ENCODE measurements around the gene OSBPL2. TPM values are rescaled to one million over a fixed set of nuclear protein-coding genes. Genes with fewer than 3 reads are reported as not detected.

The OSBPL2 gene
- polyA plus RNA-seq, 1 donor, result 35.7 TPM

- DNase-seq, result no peak
- H3K36me3 ChIP-seq (ENCODE audit: control insufficient read depth, insufficient read depth, low read length), result peaks cover 1% of the 10 kb centered on the region
- no peak overlapping the region for H3K4me3 ChIP-seq (ENCODE audit: low read length)
- no peaks in the 10 kb centered on the region for H3K27me3 ChIP-seq (ENCODE audit: control insufficient read depth, insufficient read depth, low read length)
- H3K9me3 ChIP-seq (ENCODE audit: control insufficient read depth, low read depth, low read length), result no peaks in the 10 kb centered on the region
- WGBS (ENCODE audit: insufficient coverage, low lambda C conversion rate), result no CpG with 5 or more reads among the region's 9 CpGs
- peaks cover 9% of the 10 kb centered on the region for H3K4me1 ChIP-seq (ENCODE audit: control insufficient read depth, insufficient read depth, low read length)
- no peak overlapping the region for H3K27ac ChIP-seq (ENCODE audit: low read length)
Measured at GRCh38 chr20:62235777-62236157, 2.6 kb upstream of the OSBPL2 start.

GRCh38 chr20:62236200-62236599 is 2.1 kb upstream of the OSBPL2 start:
- no peak for DNase-seq
- peaks cover 9% of the 10 kb centered on the region for H3K4me1 ChIP-seq (ENCODE audit: control insufficient read depth, insufficient read depth, low read length)
- H3K27ac ChIP-seq (ENCODE audit: low read length), result no peak overlapping the region
- peaks cover 4% of the 10 kb centered on the region for H3K36me3 ChIP-seq (ENCODE audit: control insufficient read depth, insufficient read depth, low read length)
- no peaks in the 10 kb centered on the region for H3K9me3 ChIP-seq (ENCODE audit: control insufficient read depth, low read depth, low read length)
- WGBS (ENCODE audit: insufficient coverage, low lambda C conversion rate), result no CpG with 5 or more reads among the region's 6 CpGs
- no peaks in the 10 kb centered on the region for H3K27me3 ChIP-seq (ENCODE audit: control insufficient read depth, insufficient read depth, low read length)
- no peak overlapping the region for H3K4me3 ChIP-seq (ENCODE audit: low read length)

DNA sequence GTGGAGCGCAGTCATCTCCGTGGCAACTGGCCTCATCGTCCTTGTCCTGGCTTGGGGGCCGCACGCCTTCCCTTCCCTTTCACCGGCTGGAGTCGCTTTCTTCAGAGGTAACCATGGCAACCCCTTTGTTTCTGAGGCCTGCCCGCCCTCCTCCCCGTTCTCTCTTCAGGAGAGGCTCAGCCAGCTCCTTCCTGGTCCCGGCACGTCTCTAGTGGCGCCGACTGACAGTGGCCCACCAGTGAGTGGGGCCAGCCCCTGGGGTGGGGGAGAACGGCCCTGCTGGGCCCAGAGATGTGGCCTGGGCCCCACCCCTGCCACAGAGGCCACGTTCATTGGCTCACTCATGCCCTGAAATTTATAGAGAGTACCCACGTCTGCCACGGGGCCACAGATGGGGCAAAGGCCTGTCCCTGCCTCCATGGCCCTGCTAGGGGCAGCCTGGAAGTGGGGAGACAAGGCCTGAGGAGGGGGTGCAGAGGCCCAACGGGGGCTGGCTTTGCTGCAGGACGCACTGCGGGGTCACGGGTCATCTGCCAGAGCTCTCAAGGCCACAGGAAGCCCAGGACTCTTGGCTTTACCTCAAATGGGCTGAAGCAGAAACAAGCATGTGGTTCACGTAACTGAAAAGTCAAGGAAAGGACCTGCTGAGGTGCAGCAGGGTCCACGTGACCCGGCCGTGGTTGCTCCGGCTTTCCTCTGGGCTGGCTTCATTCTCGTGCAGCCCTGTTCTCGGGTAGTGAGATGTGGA is 1.4 kb upstream of the OSBPL2 start:
- Histone ChIP-seq H3K4me3 (ENCODE audit: low read length) (no peak overlapping the region), H3K4me1 (ENCODE audit: control insufficient read depth, insufficient read depth, low read length) (peaks cover 13% of the 10 kb centered on the region), H3K9me3 (ENCODE audit: control insufficient read depth, low read depth, low read length) (no peaks in the 10 kb centered on the region), H3K36me3 (ENCODE audit: control insufficient read depth, insufficient read depth, low read length) (peaks cover 8% of the 10 kb centered on the region), H3K27me3 (ENCODE audit: control insufficient read depth, insufficient read depth, low read length) (no peaks in the 10 kb centered on the region), H3K27ac (ENCODE audit: low read length) (no peak overlapping the region)
- no CpG with 5 or more reads among the region's 28 CpGs for WGBS (ENCODE audit: insufficient coverage, low lambda C conversion rate)
- peak in 1 of 2 donors; percentile 17 for DNase-seq

GRCh38 chr20:62237514-62237800 is 864 bp upstream of the OSBPL2 start:
- peaks cover 10% of the 10 kb centered on the region for H3K36me3 ChIP-seq (ENCODE audit: control insufficient read depth, insufficient read depth, low read length)
- no peaks in the 10 kb centered on the region for H3K27me3 ChIP-seq (ENCODE audit: control insufficient read depth, insufficient read depth, low read length)
- no peak overlapping the region for H3K27ac ChIP-seq (ENCODE audit: low read length)
- H3K9me3 ChIP-seq (ENCODE audit: control insufficient read depth, low read depth, low read length), result no peaks in the 10 kb centered on the region
- no CpG with 5 or more reads among the region's 1 CpG for WGBS (ENCODE audit: insufficient coverage, low lambda C conversion rate)
- H3K4me3 ChIP-seq (ENCODE audit: low read length), result no peak overlapping the region
- peaks cover 13% of the 10 kb centered on the region for H3K4me1 ChIP-seq (ENCODE audit: control insufficient read depth, insufficient read depth, low read length)
- no peak for DNase-seq

- WGBS (ENCODE audit: insufficient coverage, low lambda C conversion rate), result 0% methylated on average over 1 of the region's 70 CpGs
- Histone ChIP-seq H3K36me3 (ENCODE audit: control insufficient read depth, insufficient read depth, low read length) (peaks cover 17% of the 10 kb centered on the region), H3K27me3 (ENCODE audit: control insufficient read depth, insufficient read depth, low read length) (no peaks in the 10 kb centered on the region), H3K4me1 (ENCODE audit: control insufficient read depth, insufficient read depth, low read length) (peaks cover 13% of the 10 kb centered on the region), H3K4me3 (ENCODE audit: low read length) (peak overlapping the region; percentile 67), H3K27ac (ENCODE audit: low read length) (peak overlapping the region; percentile 13), H3K9me3 (ENCODE audit: control insufficient read depth, low read depth, low read length) (no peaks in the 10 kb centered on the region)
- DNase-seq, result peak in 1 of 2 donors; percentile 53
Measured at GRCh38 chr20:62238569-62239277, 402 bp downstream of the OSBPL2 start.

GRCh38 chr20:62239278-62239879 is 1.1 kb downstream of the OSBPL2 start:
- peak in 1 of 2 donors; percentile 31 for DNase-seq
- peak overlapping the region; percentile 67 for H3K4me3 ChIP-seq (ENCODE audit: low read length)
- 67% methylated on average over 1 of the region's 23 CpGs for WGBS (ENCODE audit: insufficient coverage, low lambda C conversion rate)

GRCh38 chr20:62240020-62240685 is 1.8 kb downstream of the OSBPL2 start:
- H3K4me1 ChIP-seq (ENCODE audit: control insufficient read depth, insufficient read depth, low read length), result peaks cover 13% of the 10 kb centered on the region
- WGBS (ENCODE audit: insufficient coverage, low lambda C conversion rate), result 96% methylated on average over 4 of the region's 13 CpGs
- no peaks in the 10 kb centered on the region for H3K9me3 ChIP-seq (ENCODE audit: control insufficient read depth, low read depth, low read length)
- no peak overlapping the region for H3K27ac ChIP-seq (ENCODE audit: low read length)
- DNase-seq, result no peak
- H3K36me3 ChIP-seq (ENCODE audit: control insufficient read depth, insufficient read depth, low read length), result peaks cover 21% of the 10 kb centered on the region
- no peaks in the 10 kb centered on the region for H3K27me3 ChIP-seq (ENCODE audit: control insufficient read depth, insufficient read depth, low read length)
- H3K4me3 ChIP-seq (ENCODE audit: low read length), result no peak overlapping the region

More at GRCh38 chr20:62239278-62239879, 1.1 kb downstream of the OSBPL2 start:
- Histone ChIP-seq H3K36me3 (ENCODE audit: control insufficient read depth, insufficient read depth, low read length) (peaks cover 21% of the 10 kb centered on the region), H3K4me1 (ENCODE audit: control insufficient read depth, insufficient read depth, low read length) (peaks cover 13% of the 10 kb centered on the region), H3K9me3 (ENCODE audit: control insufficient read depth, low read depth, low read length) (no peaks in the 10 kb centered on the region), H3K27me3 (ENCODE audit: control insufficient read depth, insufficient read depth, low read length) (no peaks in the 10 kb centered on the region), H3K27ac (ENCODE audit: low read length) (peak overlapping the region; percentile 13)

- H3K27ac ChIP-seq (ENCODE audit: low read length), result peak overlapping the region; percentile 26
- no peaks in the 10 kb centered on the region for H3K9me3 ChIP-seq (ENCODE audit: control insufficient read depth, low read depth, low read length)
- no peak overlapping the region for H3K4me3 ChIP-seq (ENCODE audit: low read length)
- peak; percentile 31 to 68 for DNase-seq
- peaks cover 25% of the 10 kb centered on the region for H3K36me3 ChIP-seq (ENCODE audit: control insufficient read depth, insufficient read depth, low read length)
- peaks cover 13% of the 10 kb centered on the region for H3K4me1 ChIP-seq (ENCODE audit: control insufficient read depth, insufficient read depth, low read length)
- H3K27me3 ChIP-seq (ENCODE audit: control insufficient read depth, insufficient read depth, low read length), result no peaks in the 10 kb centered on the region
- 40% methylated on average over 1 of the region's 10 CpGs for WGBS (ENCODE audit: insufficient coverage, low lambda C conversion rate)
Measured at GRCh38 chr20:62241506-62241905, 3.2 kb downstream of the OSBPL2 start.

- Histone ChIP-seq H3K9me3 (ENCODE audit: control insufficient read depth, low read depth, low read length) (no peaks in the 10 kb centered on the region), H3K4me1 (ENCODE audit: control insufficient read depth, insufficient read depth, low read length) (peaks cover 13% of the 10 kb centered on the region), H3K27ac (ENCODE audit: low read length) (peak overlapping the region; percentile 24), H3K27me3 (ENCODE audit: control insufficient read depth, insufficient read depth, low read length) (no peaks in the 10 kb centered on the region), H3K4me3 (ENCODE audit: low read length) (no peak overlapping the region), H3K36me3 (ENCODE audit: control insufficient read depth, insufficient read depth, low read length) (peaks cover 28% of the 10 kb centered on the region)
- WGBS (ENCODE audit: insufficient coverage, low lambda C conversion rate), result 100% methylated on average over 1 of the region's 6 CpGs
- DNase-seq, result no peak
Measured at GRCh38 chr20:62242176-62242575, 3.9 kb downstream of the OSBPL2 start.

GRCh38 chr20:62243106-62243505 is 4.8 kb downstream of the OSBPL2 start:
- Histone ChIP-seq H3K36me3 (ENCODE audit: control insufficient read depth, insufficient read depth, low read length) (peaks cover 30% of the 10 kb centered on the region), H3K4me3 (ENCODE audit: low read length) (no peak overlapping the region), H3K9me3 (ENCODE audit: control insufficient read depth, low read depth, low read length) (no peaks in the 10 kb centered on the region), H3K27ac (ENCODE audit: low read length) (no peak overlapping the region), H3K4me1 (ENCODE audit: control insufficient read depth, insufficient read depth, low read length) (peaks cover 7% of the 10 kb centered on the region), H3K27me3 (ENCODE audit: control insufficient read depth, insufficient read depth, low read length) (no peaks in the 10 kb centered on the region)
- DNase-seq, result no peak
- no CpG with 5 or more reads among the region's 22 CpGs for WGBS (ENCODE audit: insufficient coverage, low lambda C conversion rate)
